CD4-positive, alpha-beta memory T cell (primary cell): Measurements from ENCODE around the gene SERP1. TPM values are rescaled to one million over a fixed set of nuclear protein-coding genes. Genes with fewer than 3 reads are reported as not detected.

ENCODE experiments used
- CTCF ChIA-PET: fragments of 350-600 bp; sonication (Branson Sonifier 250); formaldehyde crosslinking; loops from one replicate; lab custom pipeline; 2021; ENCODE audit warnings: inconsistent platforms; ENCODE audit not compliant: partially characterized antibody; lab: Charles Lee
- POLR2A ChIA-PET: fragments of 350-600 bp; sonication (Branson Sonifier 250); formaldehyde crosslinking; loops from one replicate; lab custom pipeline; 2021; ENCODE audit not compliant: partially characterized antibody; lab: Charles Lee
- DNase-seq, 5 donors: peaks; one replicate each; pipeline versions ENCODE4 v3.0.0 to v3.0.0-alpha.2; 2020 to 2022; ENCODE audit warnings: mixed read lengths in 1 of 5
- H3K27ac ChIP-seq: one replicate; pipeline ENCODE4 v1.7.0; 2013; ENCODE audit warnings: low read depth, low read length
- H3K27me3 ChIP-seq: 2 replicates; pipeline ENCODE4 v1.7.0; 2013; ENCODE audit warnings: mild to moderate bottlenecking, low read length, moderate library complexity; ENCODE audit not compliant: insufficient read depth
- H3K36me3 ChIP-seq: 2 replicates; pipeline ENCODE4 v1.7.0; 2013; ENCODE audit warnings: mild to moderate bottlenecking, low read length, moderate library complexity; ENCODE audit not compliant: insufficient read depth
- H3K4me1 ChIP-seq: 2 replicates; pipeline ENCODE4 v1.7.0; 2013; ENCODE audit warnings: mild to moderate bottlenecking, low read length, moderate library complexity; ENCODE audit not compliant: insufficient read depth
- H3K4me3 ChIP-seq, 2 donors: one replicate each; pipeline ENCODE4 v1.7.0; 2013; ENCODE audit warnings: low read length in 2 of 2, mild to moderate bottlenecking in 1 of 2
- H3K9me3 ChIP-seq, 2 donors: one replicate each; pipeline ENCODE4 v1.7.0; 2013; ENCODE audit warnings: low read length in 2 of 2, control low read depth in 1 of 2; ENCODE audit not compliant: control insufficient read depth in 1 of 2
- H3K27ac Mint-ChIP-seq, 7 donors: one replicate each; pipeline ENCODE4 v1.8.0; 2020 to 2021; ENCODE audit warnings: mixed read lengths in 7 of 7, mild to moderate bottlenecking in 6 of 7, inconsistent platforms in 3 of 7, moderate library complexity in 3 of 7
- H3K27me3 Mint-ChIP-seq, 2 donors: one replicate each; pipeline ENCODE4 v1.8.0; 2020 to 2021; ENCODE audit warnings: mixed read lengths in 2 of 2
- H3K36me3 Mint-ChIP-seq, 2 donors: one replicate each; pipeline ENCODE4 v1.8.0; 2020 to 2021; ENCODE audit warnings: mixed read lengths in 2 of 2, inconsistent platforms in 1 of 2, mild to moderate bottlenecking in 1 of 2
- H3K4me1 Mint-ChIP-seq, 4 donors: one replicate each; pipeline ENCODE4 v1.8.0; 2020 to 2021; ENCODE audit warnings: mixed read lengths in 4 of 4, mild to moderate bottlenecking in 1 of 4
- H3K4me3 Mint-ChIP-seq, 8 donors: one replicate each; pipeline ENCODE4 v1.8.0; 2020 to 2021; ENCODE audit warnings: mixed read lengths in 8 of 8, mild to moderate bottlenecking in 7 of 8, moderate library complexity in 6 of 8, inconsistent platforms in 3 of 8
- H3K9me3 Mint-ChIP-seq, 8 donors: one replicate each; pipeline ENCODE4 v1.8.0; 2020 to 2021; ENCODE audit warnings: mixed read lengths in 8 of 8, mild to moderate bottlenecking in 5 of 8, inconsistent platforms in 3 of 8, moderate library complexity in 1 of 8
- intact Hi-C: fragments of 100-400 bp; cut with micrococcal nuclease; formaldehyde crosslinking; loops from one replicate; pipeline ENCODE4 v1.15.1; 2023
- polyA plus RNA-seq, 2 donors: library from polyadenylated mRNA; unstranded; fragments of 300-500 nt; fragmentation: Illumina TruSeq; gene quantifications; one replicate each; pipeline ENCODE4 v1.2.3, GENCODE V29; 2021
- total RNA-seq, 2 experiments: library from RNA; stranded (reverse); gene quantifications; one replicate each; pipeline ENCODE4 v1.2.3, GENCODE V29; 2021

Gene SERP1
- total and polyA plus RNA-seq, 4 experiments from 2014 or later, result 107 to 129 (median 125) TPM

DNA sequence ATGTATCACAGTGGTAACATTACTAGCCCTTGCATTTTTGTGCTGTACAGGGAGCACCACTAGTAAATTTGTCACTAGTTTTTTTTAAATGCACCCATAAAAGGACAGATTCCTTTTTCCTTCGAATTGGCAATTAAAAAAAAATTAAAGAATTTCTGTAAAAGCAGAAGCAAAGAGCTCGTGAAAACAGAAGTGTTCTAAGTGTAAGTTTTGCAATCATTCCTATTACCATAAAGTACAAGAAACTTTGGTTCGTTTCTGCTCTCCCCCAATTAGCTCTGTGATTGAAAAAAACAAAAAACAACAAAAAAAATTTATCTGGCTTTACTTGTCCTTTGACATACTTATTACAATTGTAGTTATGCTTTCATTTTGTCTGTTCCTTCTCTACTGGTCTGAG is 5.3 kb downstream of the SERP1 start:
- Mint-ChIP-seq H3K4me1 (peaks cover 22 to 45% (median 37%) of the 10 kb centered on the region in 4 donors), H3K9me3 (no peaks in the 10 kb centered on the region), H3K36me3 (peaks cover 4 to 30% of the 10 kb centered on the region in 2 donors), H3K4me3 (no peak overlapping the region), H3K27ac (peak overlapping the region in 6 of 7 donors; percentile 5 to 65 (median 38)), H3K27me3 (no peaks in the 10 kb centered on the region)
- no peak overlapping the region for H3K4me3 ChIP-seq
- CTCF ChIA-PET, result interaction anchor here (1.2 kb wide), 1 partner anchor 12 kb away, joined by 6 read pairs; no protein-coding TSS in a partner anchor
- H3K4me1 ChIP-seq, result peaks cover 39% of the 10 kb centered on the region
- no peak overlapping the region for H3K27ac ChIP-seq
- DNase-seq, result no peak
- H3K36me3 ChIP-seq, result peaks cover 10% of the 10 kb centered on the region
- intact Hi-C loops, result no loop called here
- no peaks in the 10 kb centered on the region for H3K27me3 ChIP-seq
- POLR2A ChIA-PET, result interaction anchor here (0.7 to 2.7 kb wide), 2 partner anchors 9 to 222 kb away, joined by 3 to 8 read pairs; partner anchors contain the start of gene SIAH2
- H3K9me3 ChIP-seq, result no peaks in the 10 kb centered on the region

DNA sequence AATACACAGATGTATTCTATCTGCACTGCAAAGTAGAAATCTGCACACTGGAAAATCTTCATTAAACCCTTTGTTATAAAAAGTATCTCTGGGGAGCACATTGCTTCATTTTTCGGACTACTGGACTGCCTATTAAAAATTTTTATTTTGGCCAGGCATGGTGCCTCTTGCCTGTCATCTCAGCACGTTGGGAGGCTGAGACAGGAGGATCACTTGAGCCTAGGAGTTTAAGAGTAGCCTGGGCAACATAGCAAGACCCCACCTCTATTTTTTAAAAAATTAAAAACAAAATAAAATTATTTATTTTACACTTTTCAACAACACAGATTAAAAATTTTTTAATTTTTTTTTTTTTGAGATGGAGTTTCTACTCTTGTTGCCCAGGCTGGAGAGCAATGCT is 6.0 kb downstream of the SERP1 start:
- no peak overlapping the region for H3K4me3 Mint-ChIP-seq
- H3K27me3 Mint-ChIP-seq, result no peaks in the 10 kb centered on the region
- H3K9me3 Mint-ChIP-seq, result no peaks in the 10 kb centered on the region
- H3K9me3 ChIP-seq, result no peaks in the 10 kb centered on the region
- H3K27me3 ChIP-seq, result no peaks in the 10 kb centered on the region
- H3K4me3 ChIP-seq, result no peak overlapping the region
- peak overlapping the region in 2 of 7 donors; percentile 10 to 42 for H3K27ac Mint-ChIP-seq
- no peak for DNase-seq
- H3K4me1 Mint-ChIP-seq, result peaks cover 22 to 41% (median 33%) of the 10 kb centered on the region in 4 donors
- H3K36me3 Mint-ChIP-seq, result peaks cover 4 to 27% of the 10 kb centered on the region in 2 donors
- ChIA-PET POLR2A (interaction anchor here (2.7 kb wide), 1 partner anchor 223 kb away, joined by 8 read pairs; the partner anchor contains the start of gene SIAH2), CTCF (interaction anchor here (1.0 kb wide), 1 partner anchor 248 kb away, joined by 3 read pairs; no protein-coding TSS in a partner anchor)
- H3K27ac ChIP-seq, result no peak overlapping the region
- peaks cover 38% of the 10 kb centered on the region for H3K4me1 ChIP-seq
- intact Hi-C loops, result no loop called here
- peaks cover 10% of the 10 kb centered on the region for H3K36me3 ChIP-seq

DNA sequence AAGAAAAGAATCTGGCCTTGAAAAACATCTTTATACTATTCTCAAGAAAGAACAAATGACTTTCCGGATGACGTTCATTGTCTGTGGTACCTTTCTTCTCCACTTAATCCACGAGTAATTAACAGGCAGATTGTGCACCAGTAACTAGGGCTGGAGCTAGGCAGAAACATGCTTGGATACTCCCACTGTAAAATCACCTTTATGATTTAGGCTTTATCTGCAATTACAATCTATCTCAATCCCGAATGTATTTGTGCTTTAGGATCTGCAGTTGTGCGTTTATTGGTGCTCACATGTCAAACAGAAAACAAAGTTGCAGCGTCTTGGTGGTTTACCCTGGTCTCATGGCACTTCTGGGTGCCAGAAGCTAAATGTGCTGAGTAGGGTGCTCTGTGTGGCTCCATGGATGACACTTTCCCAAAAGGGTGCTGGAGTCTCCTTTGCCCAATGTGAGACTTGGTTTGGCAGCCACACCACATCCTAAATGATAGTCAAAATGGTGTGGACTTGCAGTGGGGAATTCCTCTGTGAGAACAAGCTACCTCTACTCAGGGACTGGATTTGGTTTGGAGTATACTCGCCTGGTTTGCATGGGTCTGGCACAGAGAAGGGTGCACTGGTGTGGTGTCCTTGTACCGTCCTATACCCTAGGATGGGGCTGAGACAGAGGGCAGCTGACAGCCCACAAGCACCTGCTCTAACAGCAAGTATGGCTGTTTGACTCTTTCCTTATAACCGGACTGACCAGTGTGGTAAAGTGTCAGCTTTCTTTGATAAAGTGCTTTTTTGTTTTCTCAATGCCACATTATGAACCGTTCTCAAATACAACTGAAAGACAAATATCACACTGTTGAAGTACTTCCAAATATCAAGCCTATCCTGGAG is 7.7 kb downstream of the SERP1 start:
- Mint-ChIP-seq H3K27ac (peak overlapping the region in 5 of 7 donors; percentile 32 to 65 (median 39)), H3K9me3 (no peaks in the 10 kb centered on the region)
- intact Hi-C loops, result no loop called here

DNA sequence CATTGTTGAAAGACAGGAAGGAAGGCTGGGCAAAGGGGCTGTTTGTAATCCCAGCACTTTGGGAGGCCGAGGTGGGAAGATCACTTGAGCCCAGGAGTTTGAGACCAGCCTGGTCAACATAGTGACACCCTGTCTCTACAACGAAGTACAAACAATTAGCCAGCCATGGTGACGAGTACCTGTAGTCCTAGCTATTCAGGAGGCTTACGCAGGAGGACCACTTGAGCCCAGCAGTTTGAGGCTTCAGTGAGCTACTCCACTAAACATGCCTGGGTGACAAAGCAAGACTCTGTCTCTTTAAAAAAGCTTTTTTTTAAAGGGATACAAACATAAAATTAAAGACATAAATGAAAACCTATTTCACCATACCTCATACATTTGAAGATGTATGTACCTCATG is 11.1 kb downstream of the SERP1 start:
- DNase-seq, result no peak
- Mint-ChIP-seq H3K36me3 (peaks cover 0 to 4% of the 10 kb centered on the region in 2 donors), H3K4me1 (peaks cover 0 to 5% (median 5%) of the 10 kb centered on the region in 4 donors), H3K4me3 (no peak overlapping the region), H3K9me3 (no peaks in the 10 kb centered on the region), H3K27me3 (no peaks in the 10 kb centered on the region), H3K27ac (no peak overlapping the region)
- no peaks in the 10 kb centered on the region for H3K4me1 ChIP-seq
- no peak overlapping the region for H3K4me3 ChIP-seq
- no peaks in the 10 kb centered on the region for H3K36me3 ChIP-seq
- CTCF ChIA-PET, result interaction anchor here (0.6 kb wide), 1 partner anchor 70 kb away, joined by 3 read pairs; no protein-coding TSS in a partner anchor
- POLR2A ChIA-PET, result interaction anchor here (0.6 kb wide), 1 partner anchor 67 kb away, joined by 3 read pairs; the partner anchor contains the start of gene SELENOT
- H3K9me3 ChIP-seq, result no peaks in the 10 kb centered on the region
- no peak overlapping the region for H3K27ac ChIP-seq
- intact Hi-C loops, result no loop called here
- H3K27me3 ChIP-seq, result no peaks in the 10 kb centered on the region

More for the DNA sequence above, 7.7 kb downstream of the SERP1 start:
- Histone ChIP-seq H3K36me3 (peaks cover 10% of the 10 kb centered on the region), H3K27ac (no peak overlapping the region), H3K9me3 (no peaks in the 10 kb centered on the region), H3K4me1 (peaks cover 21% of the 10 kb centered on the region), H3K27me3 (no peaks in the 10 kb centered on the region), H3K4me3 (no peak overlapping the region)
- no peaks in the 10 kb centered on the region for H3K27me3 Mint-ChIP-seq
- no peak for DNase-seq
- ChIA-PET POLR2A (interaction anchor here (0.6 to 2.4 kb wide), 3 partner anchors 8 to 225 kb away, joined by 3 to 8 read pairs (median 7); partner anchors contain the start of genes EIF2A, SELENOT, SERP1 and SIAH2), CTCF (interaction anchor here (1.1 kb wide), 1 partner anchor 226 kb away, joined by 3 read pairs; no protein-coding TSS in a partner anchor)
- H3K4me3 Mint-ChIP-seq, result no peak overlapping the region
- peaks cover 7 to 11% of the 10 kb centered on the region in 2 donors for H3K36me3 Mint-ChIP-seq
- peaks cover 13 to 25% (median 20%) of the 10 kb centered on the region in 4 donors for H3K4me1 Mint-ChIP-seq

DNA sequence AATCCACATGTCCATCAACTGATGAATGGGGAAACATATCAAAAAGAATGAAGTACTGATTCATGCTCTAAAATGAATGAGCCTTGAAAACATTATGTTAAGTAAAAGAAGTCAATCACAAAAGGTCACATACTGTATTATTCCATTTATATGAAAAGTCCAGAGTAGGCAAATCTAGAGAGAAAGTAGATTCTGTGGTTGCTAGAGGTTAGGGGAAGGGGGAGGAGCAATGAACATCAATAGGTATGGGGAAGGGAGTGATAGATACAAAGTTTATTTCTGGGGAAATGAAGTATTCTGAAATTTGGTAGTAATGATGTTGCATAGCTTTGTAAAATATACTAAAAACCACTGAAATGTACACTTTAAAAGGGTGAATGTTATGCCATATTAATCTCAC is 14.5 kb downstream of the SERP1 start:
- H3K4me1 Mint-ChIP-seq, result peaks cover 0 to 5% (median 4%) of the 10 kb centered on the region in 4 donors
- Histone ChIP-seq H3K9me3 (no peaks in the 10 kb centered on the region), H3K4me3 (no peak overlapping the region), H3K36me3 (no peaks in the 10 kb centered on the region), H3K4me1 (no peaks in the 10 kb centered on the region), H3K27me3 (no peaks in the 10 kb centered on the region), H3K27ac (no peak overlapping the region)
- no peak overlapping the region for H3K27ac Mint-ChIP-seq
- ChIA-PET CTCF (no interaction called here), POLR2A (interaction anchor here (0.6 kb wide), 1 partner anchor 227 kb away, joined by 3 read pairs; no protein-coding TSS in a partner anchor)
- peaks cover 0 to 4% of the 10 kb centered on the region in 2 donors for H3K36me3 Mint-ChIP-seq
- H3K9me3 Mint-ChIP-seq, result no peaks in the 10 kb centered on the region
- H3K4me3 Mint-ChIP-seq, result no peak overlapping the region
- no peaks in the 10 kb centered on the region for H3K27me3 Mint-ChIP-seq
- DNase-seq, result no peak
- intact Hi-C loops, result no loop called here

DNA sequence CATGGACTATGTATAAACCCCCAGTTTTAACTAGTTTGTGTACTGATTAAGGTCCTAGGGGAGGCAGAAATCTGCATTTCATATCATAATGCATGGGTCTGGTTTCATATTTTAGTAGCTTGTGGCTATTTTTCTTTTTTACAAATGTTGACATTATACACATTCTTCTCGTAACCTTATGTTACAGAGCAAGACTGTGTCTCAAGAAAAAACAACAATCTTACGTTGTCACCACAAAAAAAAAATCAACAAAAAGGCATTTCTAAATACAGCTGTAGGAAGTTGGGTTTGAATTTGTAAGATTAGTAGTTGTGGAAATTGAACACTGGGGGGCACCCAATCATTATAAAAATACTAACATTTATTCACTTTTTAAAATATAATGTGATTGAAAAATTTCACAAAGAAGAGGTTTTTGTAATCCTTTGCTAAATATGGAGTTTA is 17.9 kb downstream of the SERP1 start:
- peak in 4 of 5 donors; percentile 25 to 42 (median 28) for DNase-seq
- POLR2A ChIA-PET, result no interaction called here
- no peaks in the 10 kb centered on the region for H3K4me1 ChIP-seq
- no peaks in the 10 kb centered on the region for H3K27me3 ChIP-seq
- H3K27ac ChIP-seq, result no peak overlapping the region
- CTCF ChIA-PET, result interaction anchor here (0.7 to 2.0 kb wide), 8 partner anchors 8 to 623 kb away, joined by 3 to 6 read pairs (median 4); no protein-coding TSS in a partner anchor
- Mint-ChIP-seq H3K4me3 (no peak overlapping the region), H3K4me1 (peaks cover 0 to 5% (median 4%) of the 10 kb centered on the region in 4 donors), H3K27me3 (no peaks in the 10 kb centered on the region), H3K27ac (no peak overlapping the region), H3K9me3 (no peaks in the 10 kb centered on the region), H3K36me3 (no peaks in the 10 kb centered on the region)
- no peaks in the 10 kb centered on the region for H3K36me3 ChIP-seq
- no peaks in the 10 kb centered on the region for H3K9me3 ChIP-seq
- intact Hi-C loops, result loop anchor here (2.0 kb wide), 1 partner anchor 618 kb away; no protein-coding TSS in a partner anchor
- H3K4me3 ChIP-seq, result no peak overlapping the region
